CD4-positive, alpha-beta memory T cell (primary cell): ENCODE measurements around the gene PRKAG2. TPM values are rescaled to one million over a fixed set of nuclear protein-coding genes. Genes with fewer than 3 reads are reported as not detected.

ENCODE experiments used
- CTCF ChIA-PET: fragments of 350-600 bp; sonication (Branson Sonifier 250); formaldehyde crosslinking; loops from one replicate; lab custom pipeline; 2021; ENCODE audit warnings: inconsistent platforms; ENCODE audit not compliant: partially characterized antibody; lab: Charles Lee
- POLR2A ChIA-PET: fragments of 350-600 bp; sonication (Branson Sonifier 250); formaldehyde crosslinking; loops from one replicate; lab custom pipeline; 2021; ENCODE audit not compliant: partially characterized antibody; lab: Charles Lee
- DNase-seq, 5 donors: peaks; one replicate each; pipeline versions ENCODE4 v3.0.0 to v3.0.0-alpha.2; 2020 to 2022; ENCODE audit warnings: mixed read lengths in 1 of 5
- H3K27ac ChIP-seq: one replicate; pipeline ENCODE4 v1.7.0; 2013; ENCODE audit warnings: low read depth, low read length
- H3K27me3 ChIP-seq: 2 replicates; pipeline ENCODE4 v1.7.0; 2013; ENCODE audit warnings: mild to moderate bottlenecking, low read length, moderate library complexity; ENCODE audit not compliant: insufficient read depth
- H3K36me3 ChIP-seq: 2 replicates; pipeline ENCODE4 v1.7.0; 2013; ENCODE audit warnings: mild to moderate bottlenecking, low read length, moderate library complexity; ENCODE audit not compliant: insufficient read depth
- H3K4me1 ChIP-seq: 2 replicates; pipeline ENCODE4 v1.7.0; 2013; ENCODE audit warnings: mild to moderate bottlenecking, low read length, moderate library complexity; ENCODE audit not compliant: insufficient read depth
- H3K4me3 ChIP-seq, 2 donors: one replicate each; pipeline ENCODE4 v1.7.0; 2013; ENCODE audit warnings: low read length in 2 of 2, mild to moderate bottlenecking in 1 of 2
- H3K9me3 ChIP-seq, 2 donors: one replicate each; pipeline ENCODE4 v1.7.0; 2013; ENCODE audit warnings: low read length in 2 of 2, control low read depth in 1 of 2; ENCODE audit not compliant: control insufficient read depth in 1 of 2
- H3K27ac Mint-ChIP-seq, 7 donors: one replicate each; pipeline ENCODE4 v1.8.0; 2020 to 2021; ENCODE audit warnings: mixed read lengths in 7 of 7, mild to moderate bottlenecking in 6 of 7, inconsistent platforms in 3 of 7, moderate library complexity in 3 of 7
- H3K27me3 Mint-ChIP-seq, 2 donors: one replicate each; pipeline ENCODE4 v1.8.0; 2020 to 2021; ENCODE audit warnings: mixed read lengths in 2 of 2
- H3K36me3 Mint-ChIP-seq, 2 donors: one replicate each; pipeline ENCODE4 v1.8.0; 2020 to 2021; ENCODE audit warnings: mixed read lengths in 2 of 2, inconsistent platforms in 1 of 2, mild to moderate bottlenecking in 1 of 2
- H3K4me1 Mint-ChIP-seq, 4 donors: one replicate each; pipeline ENCODE4 v1.8.0; 2020 to 2021; ENCODE audit warnings: mixed read lengths in 4 of 4, mild to moderate bottlenecking in 1 of 4
- H3K4me3 Mint-ChIP-seq, 8 donors: one replicate each; pipeline ENCODE4 v1.8.0; 2020 to 2021; ENCODE audit warnings: mixed read lengths in 8 of 8, mild to moderate bottlenecking in 7 of 8, moderate library complexity in 6 of 8, inconsistent platforms in 3 of 8
- H3K9me3 Mint-ChIP-seq, 8 donors: one replicate each; pipeline ENCODE4 v1.8.0; 2020 to 2021; ENCODE audit warnings: mixed read lengths in 8 of 8, mild to moderate bottlenecking in 5 of 8, inconsistent platforms in 3 of 8, moderate library complexity in 1 of 8
- intact Hi-C: fragments of 100-400 bp; cut with micrococcal nuclease; formaldehyde crosslinking; loops from one replicate; pipeline ENCODE4 v1.15.1; 2023
- polyA plus RNA-seq, 2 donors: library from polyadenylated mRNA; unstranded; fragments of 300-500 nt; fragmentation: Illumina TruSeq; gene quantifications; one replicate each; pipeline ENCODE4 v1.2.3, GENCODE V29; 2021
- total RNA-seq, 2 experiments: library from RNA; stranded (reverse); gene quantifications; one replicate each; pipeline ENCODE4 v1.2.3, GENCODE V29; 2021

PRKAG2 gene
- total and polyA plus RNA-seq, 4 experiments from 2014 or later, result 27.4 to 61.0 (median 47.4) TPM

DNA sequence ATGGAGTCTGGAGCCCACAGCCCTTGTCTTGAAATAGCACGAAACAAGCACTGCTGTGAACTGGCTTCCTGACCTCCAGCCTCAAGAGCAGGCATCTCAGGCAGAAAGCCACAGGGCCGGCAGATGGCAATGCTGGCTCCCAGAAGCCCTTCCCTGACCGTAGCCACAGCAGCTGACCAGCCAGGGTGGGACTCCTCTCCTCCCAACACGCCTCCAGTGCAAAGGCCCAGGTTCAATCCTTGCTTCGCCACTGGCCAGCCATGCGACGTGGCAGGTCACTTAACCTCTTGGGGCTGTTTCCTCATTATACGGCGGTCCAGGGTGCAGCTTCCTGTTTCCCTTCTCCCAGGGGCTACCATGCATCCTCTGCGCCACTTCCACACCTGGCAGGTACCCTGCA, 12.8 kb downstream of the PRKAG2 start:
- no peak overlapping the region for H3K4me3 ChIP-seq
- H3K27me3 ChIP-seq, result no peaks in the 10 kb centered on the region
- no peaks in the 10 kb centered on the region for H3K27me3 Mint-ChIP-seq
- no peak overlapping the region for H3K4me3 Mint-ChIP-seq
- H3K4me1 ChIP-seq, result no peaks in the 10 kb centered on the region
- no peaks in the 10 kb centered on the region for H3K9me3 Mint-ChIP-seq
- POLR2A ChIA-PET, result no interaction called here
- no peaks in the 10 kb centered on the region for H3K36me3 ChIP-seq
- H3K9me3 ChIP-seq, result no peaks in the 10 kb centered on the region
- intact Hi-C loops, result loop anchor here (5.0 kb wide), 1 partner anchor 68 kb away; no protein-coding TSS in a partner anchor
- H3K27ac Mint-ChIP-seq, result peak overlapping the region in 3 of 7 donors; percentile 41 to 64 (median 64)
- H3K27ac ChIP-seq, result no peak overlapping the region
- CTCF ChIA-PET, result no interaction called here
- H3K4me1 Mint-ChIP-seq, result peaks cover 11 to 56% (median 18%) of the 10 kb centered on the region in 4 donors
- no peak for DNase-seq
- H3K36me3 Mint-ChIP-seq, result peaks cover 0 to 2% of the 10 kb centered on the region in 2 donors

GRCh38 chr7:151863386-151864079, 13.4 kb downstream of the PRKAG2 start:
- no peaks in the 10 kb centered on the region for H3K27me3 ChIP-seq
- Mint-ChIP-seq H3K4me1 (peaks cover 7 to 59% (median 19%) of the 10 kb centered on the region in 4 donors), H3K27ac (peak overlapping the region in 1 of 7 donors; percentile 41), H3K9me3 (no peaks in the 10 kb centered on the region), H3K4me3 (no peak overlapping the region), H3K36me3 (peaks cover 0 to 2% of the 10 kb centered on the region in 2 donors), H3K27me3 (no peaks in the 10 kb centered on the region)
- no peak for DNase-seq
- H3K9me3 ChIP-seq, result no peaks in the 10 kb centered on the region
- ChIA-PET CTCF (no interaction called here), POLR2A (no interaction called here)
- H3K27ac ChIP-seq, result no peak overlapping the region
- no peaks in the 10 kb centered on the region for H3K4me1 ChIP-seq
- H3K4me3 ChIP-seq, result no peak overlapping the region
- H3K36me3 ChIP-seq, result no peaks in the 10 kb centered on the region
- intact Hi-C loops, result loop anchor here (5.0 kb wide), 1 partner anchor 69 kb away; no protein-coding TSS in a partner anchor

GRCh38 chr7:151862606-151863381, 14.1 kb downstream of the PRKAG2 start:
- CTCF ChIA-PET, result no interaction called here
- peak overlapping the region in 1 of 7 donors; percentile 46 for H3K27ac Mint-ChIP-seq
- H3K36me3 Mint-ChIP-seq, result peaks cover 0 to 2% of the 10 kb centered on the region in 2 donors
- no peak for DNase-seq
- Histone ChIP-seq H3K27me3 (no peaks in the 10 kb centered on the region), H3K9me3 (no peaks in the 10 kb centered on the region), H3K4me1 (no peaks in the 10 kb centered on the region), H3K36me3 (no peaks in the 10 kb centered on the region), H3K4me3 (no peak overlapping the region), H3K27ac (no peak overlapping the region)
- POLR2A ChIA-PET, result no interaction called here
- no peaks in the 10 kb centered on the region for H3K9me3 Mint-ChIP-seq
- no peaks in the 10 kb centered on the region for H3K27me3 Mint-ChIP-seq
- intact Hi-C loops, result loop anchor here (5.0 kb wide), 1 partner anchor 70 kb away; no protein-coding TSS in a partner anchor
- H3K4me1 Mint-ChIP-seq, result peaks cover 7 to 56% (median 21%) of the 10 kb centered on the region in 4 donors
- H3K4me3 Mint-ChIP-seq, result no peak overlapping the region

DNA sequence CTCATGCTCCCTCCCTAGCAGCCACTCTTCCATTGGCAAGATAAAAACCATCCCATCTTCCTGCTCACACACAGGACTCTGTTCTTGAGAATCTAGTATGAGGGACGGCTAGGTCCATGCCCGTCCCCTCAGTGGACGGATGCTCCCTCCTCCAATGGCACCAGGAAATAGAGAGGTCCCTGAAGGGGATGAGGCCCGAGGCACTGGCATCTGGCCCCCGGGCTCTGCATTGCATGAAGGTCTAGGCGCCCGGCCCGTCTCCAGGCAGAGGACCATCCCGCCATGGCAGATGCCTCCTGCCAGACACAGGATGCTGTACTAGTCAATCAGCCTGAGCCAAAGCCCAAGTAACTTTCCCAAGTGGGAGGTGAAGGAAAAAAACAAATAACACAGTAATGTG, 15.0 kb downstream of the PRKAG2 start:
- no peaks in the 10 kb centered on the region for H3K27me3 ChIP-seq
- Mint-ChIP-seq H3K4me3 (no peak overlapping the region), H3K27ac (no peak overlapping the region), H3K27me3 (no peaks in the 10 kb centered on the region), H3K4me1 (peaks cover 7 to 59% (median 24%) of the 10 kb centered on the region in 4 donors), H3K9me3 (no peaks in the 10 kb centered on the region), H3K36me3 (no peaks in the 10 kb centered on the region)
- H3K27ac ChIP-seq, result no peak overlapping the region
- no peaks in the 10 kb centered on the region for H3K36me3 ChIP-seq
- no peaks in the 10 kb centered on the region for H3K9me3 ChIP-seq
- intact Hi-C loops, result loop anchor here (5.0 kb wide), 1 partner anchor 70 kb away; no protein-coding TSS in a partner anchor
- CTCF ChIA-PET, result no interaction called here
- no peak overlapping the region for H3K4me3 ChIP-seq
- no peaks in the 10 kb centered on the region for H3K4me1 ChIP-seq
- POLR2A ChIA-PET, result no interaction called here
- no peak for DNase-seq

DNA sequence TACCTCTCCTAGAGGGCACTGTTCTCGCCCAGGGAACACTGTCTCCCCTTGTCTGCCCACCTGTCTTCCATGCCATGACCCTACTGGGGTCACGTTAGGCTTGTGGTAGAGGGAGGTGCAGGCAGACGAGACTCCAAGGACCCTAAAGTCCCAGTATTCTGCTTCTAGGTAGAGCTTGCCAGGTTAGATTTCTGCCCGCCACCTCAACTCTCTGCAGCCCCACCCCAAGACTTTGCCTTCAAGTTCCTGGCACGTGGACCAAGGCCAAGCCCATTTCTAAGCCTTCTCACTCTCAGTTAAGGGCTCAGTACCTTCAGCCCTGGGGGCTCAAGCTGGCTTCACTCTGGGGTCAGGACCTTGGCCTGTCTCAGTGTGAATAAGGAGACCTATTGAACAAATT, 16.1 kb downstream of the PRKAG2 start:
- H3K9me3 ChIP-seq, result no peaks in the 10 kb centered on the region
- no peak overlapping the region for H3K27ac ChIP-seq
- H3K36me3 Mint-ChIP-seq, result no peaks in the 10 kb centered on the region
- H3K4me3 ChIP-seq, result no peak overlapping the region
- no peak overlapping the region for H3K4me3 Mint-ChIP-seq
- peak overlapping the region in 1 of 7 donors; percentile 7 for H3K27ac Mint-ChIP-seq
- ChIA-PET CTCF (interaction anchor here (0.6 to 0.8 kb wide), 2 partner anchors 31 to 167 kb away, joined by 3 read pairs; no protein-coding TSS in a partner anchor), POLR2A (no interaction called here)
- no peaks in the 10 kb centered on the region for H3K27me3 ChIP-seq
- H3K27me3 Mint-ChIP-seq, result no peaks in the 10 kb centered on the region
- H3K4me1 ChIP-seq, result no peaks in the 10 kb centered on the region
- intact Hi-C loops, result loop anchor here (5.0 kb wide), 1 partner anchor 72 kb away; no protein-coding TSS in a partner anchor
- H3K9me3 Mint-ChIP-seq, result no peaks in the 10 kb centered on the region
- no peak for DNase-seq
- no peaks in the 10 kb centered on the region for H3K36me3 ChIP-seq
- peaks cover 10 to 68% (median 28%) of the 10 kb centered on the region in 4 donors for H3K4me1 Mint-ChIP-seq

DNA sequence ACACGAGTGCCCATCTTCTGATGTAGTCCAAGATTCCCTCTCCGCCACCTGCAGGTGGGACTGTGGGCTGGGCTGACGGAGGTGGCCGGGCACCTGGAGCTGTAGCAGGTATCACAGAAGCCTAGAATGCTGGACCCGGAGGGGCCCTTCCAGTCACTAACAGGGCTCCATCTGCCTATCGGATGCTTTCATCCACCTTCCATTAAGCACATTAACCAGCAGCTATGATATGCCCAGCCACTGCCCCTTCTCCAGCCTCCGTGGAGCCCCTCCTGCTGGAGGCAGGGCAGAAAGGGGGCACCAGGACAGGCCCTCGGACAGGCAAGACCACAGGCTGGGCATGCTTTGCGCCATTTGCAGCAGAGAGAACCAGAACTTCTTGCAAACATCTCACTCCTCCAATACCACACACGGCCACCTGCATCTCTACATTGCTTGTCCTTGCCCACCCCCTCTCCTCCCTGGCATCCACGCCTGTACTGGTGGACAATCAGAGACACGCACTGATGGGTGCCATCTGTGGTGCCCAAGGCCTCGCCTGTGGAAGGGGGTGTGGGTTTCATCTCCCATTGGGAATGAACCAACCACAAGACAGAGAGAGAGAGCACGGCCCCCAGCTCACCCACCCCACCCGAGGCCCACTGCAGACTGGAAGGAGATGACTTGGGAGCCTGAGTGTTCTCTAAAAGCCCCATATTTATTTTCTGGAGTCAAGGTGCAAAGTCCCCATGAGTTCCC, 16.8 kb downstream of the PRKAG2 start:
- Mint-ChIP-seq H3K27me3 (no peaks in the 10 kb centered on the region), H3K4me3 (no peak overlapping the region), H3K9me3 (no peaks in the 10 kb centered on the region), H3K36me3 (no peaks in the 10 kb centered on the region), H3K4me1 (peaks cover 10 to 64% (median 27%) of the 10 kb centered on the region in 4 donors), H3K27ac (peak overlapping the region in 2 of 7 donors; percentile 4 to 64)
- ChIA-PET CTCF (interaction anchor here (0.6 kb wide), 1 partner anchor 30 kb away, joined by 3 read pairs; no protein-coding TSS in a partner anchor), POLR2A (interaction anchor here (0.6 kb wide), 1 partner anchor 20 kb away, joined by 3 read pairs; no protein-coding TSS in a partner anchor)
- intact Hi-C loops, result loop anchor here (5.0 kb wide), 1 partner anchor 72 kb away; no protein-coding TSS in a partner anchor
- Histone ChIP-seq H3K27me3 (no peaks in the 10 kb centered on the region), H3K36me3 (no peaks in the 10 kb centered on the region), H3K4me3 (no peak overlapping the region), H3K27ac (no peak overlapping the region), H3K4me1 (no peaks in the 10 kb centered on the region), H3K9me3 (no peaks in the 10 kb centered on the region)
- DNase-seq, result no peak
